Measurements from ENCODE around the gene MFSD6.

Gene MFSD6

DNA sequence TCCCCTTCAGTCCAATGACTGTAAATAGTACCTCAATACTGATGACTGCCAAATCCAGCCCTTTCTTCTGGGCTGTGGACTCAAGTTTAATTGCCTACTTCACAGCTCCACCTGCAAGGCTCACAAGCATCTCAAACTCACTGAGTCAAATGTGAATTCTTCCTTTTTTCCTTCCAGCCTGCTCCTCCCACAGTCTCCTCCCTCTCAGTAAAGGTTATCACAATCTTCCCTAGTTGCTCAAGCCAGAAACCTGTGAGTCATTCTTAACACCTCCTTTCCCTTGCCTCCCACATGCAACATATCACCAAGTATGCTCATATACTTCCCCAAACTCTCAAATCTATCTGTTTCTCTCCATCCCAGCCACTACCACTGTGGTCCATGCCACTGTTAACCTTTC, 3.7 kb upstream of the MFSD6 start:
- H3K4me3 ChIP-seq (replicated peaks; ENCODE audit: low read depth, low read length) = no peak overlapping the region
- TF ChIP-seq CTCF (IDR thresholded peaks at IDR 0.05; ENCODE audit: low read length, missing control alignments) = no peak
- DNase-seq (ENCODE audit: low read depth) = peak; percentile 49

DNA sequence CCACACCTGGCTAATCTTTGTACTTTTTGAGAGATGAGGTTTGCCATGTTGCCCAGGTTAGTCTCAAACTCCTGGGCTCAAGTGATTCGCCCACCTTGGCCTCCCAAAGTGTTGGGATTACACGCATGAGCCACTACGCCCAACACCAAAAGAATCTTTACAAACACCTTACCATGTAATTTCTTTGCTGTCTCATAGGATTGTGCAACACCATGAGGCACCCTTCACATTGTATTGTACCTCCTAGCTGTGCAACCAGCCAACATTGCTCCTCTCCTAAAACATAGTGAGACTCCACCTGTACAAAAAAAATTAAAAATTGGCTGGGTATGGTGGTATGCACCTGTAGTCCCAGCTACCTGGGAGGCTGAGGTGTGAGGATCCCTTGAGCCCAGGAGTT, 3.1 kb upstream of the MFSD6 start:
- H3K4me3 ChIP-seq (replicated peaks; ENCODE audit: low read depth, low read length) = no peak overlapping the region
- no peak for DNase-seq (ENCODE audit: low read depth)
- TF ChIP-seq CTCF (IDR thresholded peaks at IDR 0.05; ENCODE audit: low read length, missing control alignments) = no peak

GRCh38 chr2:190405995-190406394, 2.2 kb upstream of the MFSD6 start:
- TF ChIP-seq CTCF (IDR thresholded peaks at IDR 0.05; ENCODE audit: low read length, missing control alignments) = no peak
- DNase-seq (ENCODE audit: low read depth) = no peak
- no peak overlapping the region for H3K4me3 ChIP-seq (replicated peaks; ENCODE audit: low read depth, low read length)

GRCh38 chr2:190406805-190407204, 1.4 kb upstream of the MFSD6 start:
- no peak for DNase-seq (ENCODE audit: low read depth)
- H3K4me3 ChIP-seq (replicated peaks; ENCODE audit: low read depth, low read length) = no peak overlapping the region
- TF ChIP-seq CTCF (IDR thresholded peaks at IDR 0.05; ENCODE audit: low read length, missing control alignments) = no peak

DNA sequence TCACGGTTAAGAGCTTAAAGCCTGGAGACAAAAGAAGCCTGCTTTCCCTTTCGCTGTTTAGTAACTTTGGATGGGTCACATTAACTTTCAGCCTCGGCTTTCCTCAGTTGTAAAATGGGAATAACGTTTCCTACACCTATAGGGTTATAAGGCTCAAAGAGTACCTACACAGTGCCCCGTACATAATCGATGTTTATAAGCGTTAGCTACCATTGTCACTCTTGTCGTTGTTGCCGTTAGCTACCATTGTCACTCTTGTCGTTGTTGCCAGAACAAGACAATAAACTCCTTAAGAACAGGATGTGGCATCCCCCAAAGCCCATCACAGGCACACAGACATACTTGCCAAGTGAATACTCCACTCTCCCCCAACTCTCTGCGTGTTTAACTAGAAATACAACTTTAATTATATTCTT, 901 bp upstream of the MFSD6 start:
- no peak for DNase-seq (ENCODE audit: low read depth)
- H3K4me3 ChIP-seq (replicated peaks; ENCODE audit: low read depth, low read length) = no peak overlapping the region
- no peak for TF ChIP-seq CTCF (IDR thresholded peaks at IDR 0.05; ENCODE audit: low read length, missing control alignments)

- no peak for DNase-seq (ENCODE audit: low read depth)
- TF ChIP-seq CTCF (IDR thresholded peaks at IDR 0.05; ENCODE audit: low read length, missing control alignments) = no peak
- peak overlapping the region; percentile 51 for H3K4me3 ChIP-seq (replicated peaks; ENCODE audit: low read depth, low read length)
These were observed 550 bp downstream of the MFSD6 start for GRCh38 chr2:190408538-190409271.

DNA sequence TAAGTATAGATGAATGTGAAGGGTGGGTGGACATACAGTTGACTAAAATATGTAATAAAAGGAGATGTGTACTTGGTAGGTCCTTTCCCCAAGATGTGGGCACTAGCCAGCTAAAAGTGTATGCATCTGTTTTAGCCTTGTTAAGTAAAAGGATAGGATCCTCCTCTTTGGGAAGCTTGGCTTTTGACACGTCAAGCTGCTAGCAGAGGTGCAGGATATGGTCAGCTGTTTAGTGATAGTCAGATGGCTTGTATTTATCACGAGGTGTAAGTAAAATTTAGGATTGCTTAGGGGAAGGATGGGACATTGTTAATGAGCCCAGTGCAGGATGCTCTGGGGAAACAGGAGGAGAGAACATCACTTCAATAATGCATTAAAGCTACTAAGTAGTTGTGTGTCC, 1.5 kb downstream of the MFSD6 start:
- no peak for DNase-seq (ENCODE audit: low read depth)
- no peak overlapping the region for H3K4me3 ChIP-seq (replicated peaks; ENCODE audit: low read depth, low read length)
- TF ChIP-seq CTCF (IDR thresholded peaks at IDR 0.05; ENCODE audit: low read length, missing control alignments) = no peak
